Measurements from ENCODE around the gene RAD52.

Gene RAD52

GRCh38 chr12:916712-917445 is 32.6 kb downstream of the RAD52 start:
- Mint-ChIP-seq H3K27me3 (no peaks in the 10 kb centered on the region), H3K27ac (peak overlapping the region; percentile 35 to 82), H3K4me1 (ENCODE audit: low read depth in 2 of 2) (peaks cover 9 to 21% of the 10 kb centered on the region in 2 donors), H3K9me3 (no peaks in the 10 kb centered on the region), H3K36me3 (ENCODE audit: insufficient read depth) (peaks cover 75% of the 10 kb centered on the region), H3K4me3 (peak overlapping the region in 1 of 2 donors; percentile 58)
- no peak for ATAC-seq (replicated peaks)
- no peak for DNase-seq

- peaks cover 81% of the 10 kb centered on the region for H3K36me3 Mint-ChIP-seq (ENCODE audit: insufficient read depth)
Observed at GRCh38 chr12:916240-916639, 33.3 kb downstream of the RAD52 start.

GRCh38 chr12:915090-915489 is 34.4 kb downstream of the RAD52 start:
- H3K4me3 Mint-ChIP-seq: peak overlapping the region in 1 of 2 donors; percentile 31
- H3K4me1 Mint-ChIP-seq (ENCODE audit: low read depth in 2 of 2): peaks cover 9 to 21% of the 10 kb centered on the region in 2 donors

More at GRCh38 chr12:916240-916639, 33.3 kb downstream of the RAD52 start:
- H3K4me3 Mint-ChIP-seq: peak overlapping the region in 1 of 2 donors; percentile 58
- peak overlapping the region; percentile 61 to 77 for H3K27ac Mint-ChIP-seq
- peaks cover 9 to 21% of the 10 kb centered on the region in 2 donors for H3K4me1 Mint-ChIP-seq (ENCODE audit: low read depth in 2 of 2)
- ATAC-seq (replicated peaks): no peak
- no peak for DNase-seq
- H3K27me3 Mint-ChIP-seq: no peaks in the 10 kb centered on the region
- H3K9me3 Mint-ChIP-seq: no peaks in the 10 kb centered on the region

GRCh38 chr12:913919-914698 is 35.4 kb downstream of the RAD52 start:
- ATAC-seq (replicated peaks) (no peak), DNase-seq (no peak)
- Mint-ChIP-seq H3K9me3 (no peaks in the 10 kb centered on the region), H3K27me3 (no peaks in the 10 kb centered on the region), H3K27ac (peak overlapping the region in 1 of 2 donors; percentile 61), H3K4me1 (ENCODE audit: low read depth in 2 of 2) (peaks cover 9 to 21% of the 10 kb centered on the region in 2 donors), H3K4me3 (no peak overlapping the region), H3K36me3 (ENCODE audit: insufficient read depth) (peaks cover 74% of the 10 kb centered on the region)

More at GRCh38 chr12:915090-915489, 34.4 kb downstream of the RAD52 start:
- H3K9me3 Mint-ChIP-seq: no peaks in the 10 kb centered on the region
- DNase-seq (no peak), ATAC-seq (replicated peaks) (peak; percentile 58)
- H3K27me3 Mint-ChIP-seq: no peaks in the 10 kb centered on the region
- peak overlapping the region; percentile 28 to 61 for H3K27ac Mint-ChIP-seq
- peaks cover 72% of the 10 kb centered on the region for H3K36me3 Mint-ChIP-seq (ENCODE audit: insufficient read depth)

GRCh38 chr12:912466-913235 is 36.8 kb downstream of the RAD52 start:
- H3K4me3 Mint-ChIP-seq: no peak overlapping the region
- H3K27me3 Mint-ChIP-seq: no peaks in the 10 kb centered on the region
- no peak overlapping the region for H3K27ac Mint-ChIP-seq
- DNase-seq: no peak
- ATAC-seq (replicated peaks): no peak
- H3K9me3 Mint-ChIP-seq: no peaks in the 10 kb centered on the region
- H3K4me1 Mint-ChIP-seq (ENCODE audit: low read depth in 2 of 2): peaks cover 9 to 21% of the 10 kb centered on the region in 2 donors
- H3K36me3 Mint-ChIP-seq (ENCODE audit: insufficient read depth): peaks cover 77% of the 10 kb centered on the region

GRCh38 chr12:911191-911826 is 38.2 kb downstream of the RAD52 start:
- peaks cover 10 to 15% of the 10 kb centered on the region in 2 donors for H3K4me1 Mint-ChIP-seq (ENCODE audit: low read depth in 2 of 2)
- ATAC-seq (replicated peaks) (no peak), DNase-seq (no peak)
- peaks cover 75% of the 10 kb centered on the region for H3K36me3 Mint-ChIP-seq (ENCODE audit: insufficient read depth)
- H3K27ac Mint-ChIP-seq: peak overlapping the region in 1 of 2 donors; percentile 22
- H3K9me3 Mint-ChIP-seq: no peaks in the 10 kb centered on the region
- H3K27me3 Mint-ChIP-seq: no peaks in the 10 kb centered on the region
- H3K4me3 Mint-ChIP-seq: no peak overlapping the region

GRCh38 chr12:910416-910815 is 39.1 kb downstream of the RAD52 start:
- Mint-ChIP-seq H3K4me3 (no peak overlapping the region), H3K27me3 (no peaks in the 10 kb centered on the region), H3K27ac (no peak overlapping the region), H3K9me3 (no peaks in the 10 kb centered on the region), H3K4me1 (ENCODE audit: low read depth in 2 of 2) (peaks cover 15 to 21% of the 10 kb centered on the region in 2 donors), H3K36me3 (ENCODE audit: insufficient read depth) (peaks cover 80% of the 10 kb centered on the region)
- no peak for ATAC-seq (replicated peaks)
- DNase-seq: no peak

GRCh38 chr12:909861-910260 is 39.6 kb downstream of the RAD52 start:
- Mint-ChIP-seq H3K27me3 (no peaks in the 10 kb centered on the region), H3K4me1 (ENCODE audit: low read depth in 2 of 2) (peaks cover 11 to 20% of the 10 kb centered on the region in 2 donors), H3K36me3 (ENCODE audit: insufficient read depth) (peaks cover 79% of the 10 kb centered on the region), H3K4me3 (no peak overlapping the region), H3K27ac (peak overlapping the region in 1 of 2 donors; percentile 8), H3K9me3 (no peaks in the 10 kb centered on the region)
- ATAC-seq (replicated peaks) (no peak), DNase-seq (no peak)

GRCh38 chr12:907413-908185 is 41.9 kb downstream of the RAD52 start:
- Mint-ChIP-seq H3K4me1 (ENCODE audit: low read depth in 2 of 2) (peaks cover 11 to 28% of the 10 kb centered on the region in 2 donors), H3K36me3 (ENCODE audit: insufficient read depth) (peaks cover 64% of the 10 kb centered on the region), H3K27me3 (no peaks in the 10 kb centered on the region), H3K9me3 (no peaks in the 10 kb centered on the region), H3K4me3 (no peak overlapping the region), H3K27ac (peak overlapping the region in 1 of 2 donors; percentile 29)
- DNase-seq: no peak
- no peak for ATAC-seq (replicated peaks)

GRCh38 chr12:906062-906585 is 43.4 kb downstream of the RAD52 start:
- Mint-ChIP-seq H3K27me3 (no peaks in the 10 kb centered on the region), H3K9me3 (no peaks in the 10 kb centered on the region), H3K27ac (peak overlapping the region; percentile 26 to 36), H3K4me1 (ENCODE audit: low read depth in 2 of 2) (peaks cover 11 to 28% of the 10 kb centered on the region in 2 donors), H3K36me3 (ENCODE audit: insufficient read depth) (peaks cover 66% of the 10 kb centered on the region), H3K4me3 (peak overlapping the region in 1 of 2 donors; percentile 37)
- ATAC-seq (replicated peaks): peak; percentile 34
- no peak for DNase-seq

- Mint-ChIP-seq H3K9me3 (no peaks in the 10 kb centered on the region), H3K4me3 (peak overlapping the region; percentile 4 to 37), H3K27ac (peak overlapping the region; percentile 21 to 26), H3K36me3 (ENCODE audit: insufficient read depth) (peaks cover 72% of the 10 kb centered on the region), H3K4me1 (ENCODE audit: low read depth in 2 of 2) (peaks cover 11 to 28% of the 10 kb centered on the region in 2 donors), H3K27me3 (no peaks in the 10 kb centered on the region)
- peak; percentile 76 for ATAC-seq (replicated peaks)
- no peak for DNase-seq
Observed at GRCh38 chr12:905261-906031, 44.0 kb downstream of the RAD52 start.
